ENCODE measurements around the gene KCNMB1. TPM values are rescaled to one million over a fixed set of nuclear protein-coding genes. Genes with fewer than 3 reads are reported as not detected.

KCNMB1 gene
- total RNA-seq, 4 donors from 2014 or later: 0.07 to 0.09 TPM; not detected in 2

- DNase-seq: no peak
- H3K27me3 ChIP-seq: no peaks in the 10 kb centered on the region
- intact Hi-C loops (cut with DNase I; ENCODE audit: low total_unique reads): no loop called here
- no peaks in the 10 kb centered on the region for H3K36me3 ChIP-seq
- no peaks in the 10 kb centered on the region for H3K9me3 ChIP-seq
- no peaks in the 10 kb centered on the region for H3K4me1 ChIP-seq
- no peak for TF ChIP-seq CTCF (IDR thresholded peaks at IDR 0.05 in 4 of 5, conservative IDR thresholded peaks at IDR 0.05 in 1 of 5)
- TF ChIP-seq POLR2A (IDR thresholded peaks at IDR 0.05): no peak
- in situ Hi-C loops (cut with MboI; ENCODE audit: low sequenced_read_pairs in 4 of 4): loop anchor here in 1 of 4 donors (10.0 kb wide), 1 partner anchor 117 kb away; no protein-coding TSS in a partner anchor
- no peak overlapping the region for H3K4me3 ChIP-seq
- H3K27ac ChIP-seq: no peak overlapping the region
- ATAC-seq: no peak
Observed at GRCh38 chr5:170342153-170342725, 46.9 kb downstream of the KCNMB1 start.

- no peak overlapping the region for H3K4me3 ChIP-seq
- no peaks in the 10 kb centered on the region for H3K9me3 ChIP-seq
- no peaks in the 10 kb centered on the region for H3K4me1 ChIP-seq
- H3K27me3 ChIP-seq: no peaks in the 10 kb centered on the region
- intact Hi-C loops (cut with DNase I; ENCODE audit: low total_unique reads): no loop called here
- H3K27ac ChIP-seq: no peak overlapping the region
- ATAC-seq: no peak
- in situ Hi-C loops (cut with MboI; ENCODE audit: low sequenced_read_pairs in 4 of 4): loop anchor here in 1 of 4 donors (10.0 kb wide), 1 partner anchor 117 kb away; no protein-coding TSS in a partner anchor
- no peaks in the 10 kb centered on the region for H3K36me3 ChIP-seq
- no peak for DNase-seq
- no peak for TF ChIP-seq CTCF (IDR thresholded peaks at IDR 0.05 in 4 of 5, conservative IDR thresholded peaks at IDR 0.05 in 1 of 5)
- TF ChIP-seq POLR2A (IDR thresholded peaks at IDR 0.05): no peak
Observed at GRCh38 chr5:170341545-170341944, 47.6 kb downstream of the KCNMB1 start.

GRCh38 chr5:170339780-170340167 is 49.4 kb downstream of the KCNMB1 start:
- no peaks in the 10 kb centered on the region for H3K4me1 ChIP-seq
- H3K36me3 ChIP-seq: no peaks in the 10 kb centered on the region
- in situ Hi-C loops (cut with MboI; ENCODE audit: low sequenced_read_pairs in 4 of 4) (loop anchor here in 1 of 4 donors (10.0 kb wide), 1 partner anchor 115 kb away; no protein-coding TSS in a partner anchor), intact Hi-C loops (cut with DNase I; ENCODE audit: low total_unique reads) (loop anchor here (5.0 kb wide), 2 partner anchors 72 to 112 kb away; no protein-coding TSS in a partner anchor)
- DNase-seq (no peak), ATAC-seq (no peak)
- TF ChIP-seq CTCF (IDR thresholded peaks at IDR 0.05 in 4 of 5, conservative IDR thresholded peaks at IDR 0.05 in 1 of 5) (no peak), POLR2A (IDR thresholded peaks at IDR 0.05) (no peak)
- no peak overlapping the region for H3K4me3 ChIP-seq
- H3K9me3 ChIP-seq: no peaks in the 10 kb centered on the region
- no peak overlapping the region for H3K27ac ChIP-seq
- H3K27me3 ChIP-seq: no peaks in the 10 kb centered on the region

- peak in 2 of 5 experiments; percentile 9 to 12 for TF ChIP-seq CTCF (IDR thresholded peaks at IDR 0.05 in 4 of 5, conservative IDR thresholded peaks at IDR 0.05 in 1 of 5)
- TF ChIP-seq POLR2A (IDR thresholded peaks at IDR 0.05): no peak
- H3K4me1 ChIP-seq: no peaks in the 10 kb centered on the region
- H3K4me3 ChIP-seq: no peak overlapping the region
- H3K9me3 ChIP-seq: no peaks in the 10 kb centered on the region
- intact Hi-C loops (cut with DNase I; ENCODE audit: low total_unique reads): loop anchor here (5.0 kb wide), 2 partner anchors 72 to 112 kb away; no protein-coding TSS in a partner anchor
- in situ Hi-C loops (cut with MboI; ENCODE audit: low sequenced_read_pairs in 4 of 4): no loop called here
- DNase-seq: no peak
- H3K36me3 ChIP-seq: no peaks in the 10 kb centered on the region
- no peak for ATAC-seq
- no peaks in the 10 kb centered on the region for H3K27me3 ChIP-seq
- no peak overlapping the region for H3K27ac ChIP-seq
Observed at GRCh38 chr5:170338933-170339779, 50.0 kb downstream of the KCNMB1 start.
